ENCODE results near the gene MAP3K1. TPM values are rescaled to one million over a fixed set of nuclear protein-coding genes. Genes with fewer than 3 reads are reported as not detected.

MAP3K1 gene
- polyA plus RNA-seq, 3 donors: 73.1 to 100 (median 95.3) TPM

- DNase-seq (ENCODE audit: extremely low read depth in 1 of 11, low read depth in 9 of 11, low spot score in 4 of 11): no peak
These were observed 119.0 kb downstream of the MAP3K1 start for GRCh38 chr5:56934325-56934724.

GRCh38 chr5:56938858-56939257 is 123.5 kb downstream of the MAP3K1 start:
- DNase-seq (ENCODE audit: extremely low read depth in 1 of 11, low read depth in 9 of 11, low spot score in 4 of 11): no peak

GRCh38 chr5:56941981-56942380 is 126.6 kb downstream of the MAP3K1 start:
- no peak for DNase-seq (ENCODE audit: extremely low read depth in 1 of 11, low read depth in 9 of 11, low spot score in 4 of 11)

Other genes with a start within 250 kb of the MAP3K1 start
- gene SETD9, start 94.0 kb downstream of the MAP3K1 start, polyA plus RNA-seq (ENCODE audit: insufficient read length in 3 of 3): 10 to 100 TPM; 15.0 to 18.9 (median 17.5) TPM
- gene MIER3, start 136.6 kb downstream of the MAP3K1 start, polyA plus RNA-seq (ENCODE audit: insufficient read length in 3 of 3): 10 to 100 TPM; 32.1 to 37.9 (median 33.4) TPM

Measured in renal cortex interstitium (tissue), 11 donors.